K562 (cell line): ENCODE results near the gene CLDN34. TPM values are rescaled to one million over a fixed set of nuclear protein-coding genes. Genes with fewer than 3 reads are reported as not detected.

ENCODE experiments used
- HMGXB4 ChIP-seq: sonication (generic); formaldehyde crosslinking; IDR thresholded peaks from 2 replicates; pipeline ENCODE4 v1.8.1; 2023; ENCODE audit warnings: mild to moderate bottlenecking, missing genetic modification reagents
- IRF2 ChIP-seq: sonication (generic); formaldehyde crosslinking; IDR thresholded peaks from 2 replicates; pipeline ENCODE4 v1.8.1; 2022; ENCODE audit warnings: mild to moderate bottlenecking, missing genetic modification reagents
- NONO ChIP-seq, 2 experiments: fragments of 200-400 bp in 1 of 2; fragments of 450-650 bp in 1 of 2; formaldehyde crosslinking in 1 of 2; IDR thresholded peaks; 2 replicates each; pipeline ENCODE4 v1.6.1; 2017; ENCODE audit warnings: low read depth in 2 of 2, mild to moderate bottlenecking in 2 of 2, moderate library complexity in 2 of 2, low read length in 1 of 2
- TAF9B ChIP-seq: fragments of 450-650 bp; IDR thresholded peaks from 2 replicates; pipeline ENCODE4 v1.6.1; 2018; ENCODE audit warnings: mild to moderate bottlenecking; ENCODE audit not compliant: partially characterized antibody
- TBL1XR1 ChIP-seq, 2 experiments: IDR thresholded peaks; 2 replicates each; pipeline ENCODE4 v1.6.1; 2012; ENCODE audit warnings: improper control_type of control experiment in 2 of 2, low read length in 2 of 2, mild to moderate bottlenecking in 1 of 2
- TCFL5 ChIP-seq: fragments of 250-450 bp; sonication (Bioruptor Pico); conservative IDR thresholded peaks from 2 replicates; pipeline ENCODE4 v1.6.1; 2021; ENCODE audit warnings: mild to moderate bottlenecking, moderate library complexity, matching md5 sums
- ZMIZ1 ChIP-seq, 2 experiments: fragments of 150-350 bp in 1 of 2; IDR thresholded peaks; 2 replicates each; pipeline ENCODE4 v1.6.1; 2012 to 2016; ENCODE audit warnings: low read depth in 2 of 2, low read length in 2 of 2, mild to moderate bottlenecking in 1 of 2, moderate library complexity in 1 of 2
- ZNF695 ChIP-seq: fragments of 450-650 bp; formaldehyde crosslinking; IDR thresholded peaks from 2 replicates; pipeline ENCODE4 v1.4.0; 2020; ENCODE audit warnings: mild to moderate bottlenecking, moderate library complexity
- polyA plus RNA-seq, 8 experiments: library from polyadenylated mRNA; depleted of rRNA in 4 of 8; stranded (reverse) in 5 of 8; unstranded in 3 of 8; fragments of >200 nt; fragmentation: Nextera tagmentation in 2 of 8; fragmentation: Illumina TruSeq in 1 of 8; extraction: Ambion mirVana in 2 of 8; extraction: Trizol in 1 of 8; gene quantifications; 2 replicates each; pipeline versions ENCODE4 v1.2.1 to v1.2.3, GENCODE V29; 2011 to 2014; ENCODE audit warnings: inconsistent platforms in 1 of 8, missing spikeins in 1 of 8
- total RNA-seq, 7 experiments: library from RNA; depleted of rRNA in 6 of 7; stranded (reverse); fragments of >200 nt in 6 of 7; fragmentation: Illumina TruSeq in 2 of 7; extraction: Trizol in 2 of 7; gene quantifications; 2 replicates each; pipeline versions ENCODE4 v1.2.1 to v1.2.3, GENCODE V29; 2011 to 2021; ENCODE audit warnings: low replicate concordance in 1 of 7
- TF ChIP-seq, protein P1 (sequence below): fragments of 250-450 bp; sonication (Bioruptor Pico); IDR thresholded peaks from 2 replicates; pipeline ENCODE4 v1.9.0; 2021; ENCODE audit warnings: mild to moderate bottlenecking

Gene CLDN34
- total and polyA plus RNA-seq, 9 of the 15 experiments (the other 6 are each of a cell fraction or from before 2014, with no cell fraction given), result not detected

GRCh38 chrX:9938516-9938915 is 28.6 kb upstream of the CLDN34 start (continued):
- TF ChIP-seq ZMIZ1 (IDR thresholded peaks at IDR 0.05; ENCODE audit: low read depth in 2 of 2, low read length in 2 of 2) (no peak), ZNF695 (CRISPR knock-in tag) (no peak), NONO (IDR thresholded peaks at IDR 0.05; ENCODE audit: low read depth in 2 of 2, low read length in 1 of 2) (no peak), HMGXB4 (CRISPR knock-in tag) (no peak), IRF2 (CRISPR knock-in tag) (no peak), TAF9B (no peak), TCFL5 (CRISPR knock-in tag) (no peak), TBL1XR1 (IDR thresholded peaks at IDR 0.05; ENCODE audit: low read length in 2 of 2) (no peak)
- TF ChIP-seq, protein P1, sequence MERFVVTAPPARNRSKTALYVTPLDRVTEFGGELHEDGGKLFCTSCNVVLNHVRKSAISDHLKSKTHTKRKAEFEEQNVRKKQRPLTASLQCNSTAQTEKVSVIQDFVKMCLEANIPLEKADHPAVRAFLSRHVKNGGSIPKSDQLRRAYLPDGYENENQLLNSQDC (CRISPR knock-in tag), result no peak
